ENCODE results near the gene TMEM45B. TPM values are rescaled to one million over a fixed set of nuclear protein-coding genes. Genes with fewer than 3 reads are reported as not detected.
"Not testable (repeated sequence)": the region's sequence is repeated elsewhere in the genome, so short reads cannot be mapped to it uniquely, and the experiment has no call there.

The TMEM45B gene
- total RNA-seq, 1 donor from 2014 or later: 0.37 TPM

GRCh38 chr11:129861702-129862522 lies 46.3 kb downstream of the TMEM45B start:
- peaks cover 4% of the 10 kb centered on the region for H3K9me3 Mint-ChIP-seq (ENCODE audit: unreplicated experiment)
- no peak overlapping the region for H3K27ac Mint-ChIP-seq (ENCODE audit: unreplicated experiment)
- TF ChIP-seq, protein P1, sequence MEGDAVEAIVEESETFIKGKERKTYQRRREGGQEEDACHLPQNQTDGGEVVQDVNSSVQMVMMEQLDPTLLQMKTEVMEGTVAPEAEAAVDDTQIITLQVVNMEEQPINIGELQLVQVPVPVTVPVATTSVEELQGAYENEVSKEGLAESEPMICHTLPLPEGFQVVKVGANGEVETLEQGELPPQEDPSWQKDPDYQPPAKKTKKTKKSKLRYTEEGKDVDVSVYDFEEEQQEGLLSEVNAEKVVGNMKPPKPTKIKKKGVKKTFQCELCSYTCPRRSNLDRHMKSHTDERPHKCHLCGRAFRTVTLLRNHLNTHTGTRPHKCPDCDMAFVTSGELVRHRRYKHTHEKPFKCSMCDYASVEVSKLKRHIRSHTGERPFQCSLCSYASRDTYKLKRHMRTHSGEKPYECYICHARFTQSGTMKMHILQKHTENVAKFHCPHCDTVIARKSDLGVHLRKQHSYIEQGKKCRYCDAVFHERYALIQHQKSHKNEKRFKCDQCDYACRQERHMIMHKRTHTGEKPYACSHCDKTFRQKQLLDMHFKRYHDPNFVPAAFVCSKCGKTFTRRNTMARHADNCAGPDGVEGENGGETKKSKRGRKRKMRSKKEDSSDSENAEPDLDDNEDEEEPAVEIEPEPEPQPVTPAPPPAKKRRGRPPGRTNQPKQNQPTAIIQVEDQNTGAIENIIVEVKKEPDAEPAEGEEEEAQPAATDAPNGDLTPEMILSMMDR (IDR thresholded peaks at IDR 0.05; ENCODE audit: partially characterized antibody, unreplicated experiment): no peak
- no peaks in the 10 kb centered on the region for H3K4me1 Mint-ChIP-seq (ENCODE audit: low read depth, unreplicated experiment)
- peaks cover 2% of the 10 kb centered on the region for H3K27me3 Mint-ChIP-seq (ENCODE audit: unreplicated experiment)
- no peak overlapping the region for H3K4me3 Mint-ChIP-seq (ENCODE audit: unreplicated experiment)
- H3K36me3 Mint-ChIP-seq (ENCODE audit: unreplicated experiment): no peaks in the 10 kb centered on the region
- no peak for DNase-seq

DNA sequence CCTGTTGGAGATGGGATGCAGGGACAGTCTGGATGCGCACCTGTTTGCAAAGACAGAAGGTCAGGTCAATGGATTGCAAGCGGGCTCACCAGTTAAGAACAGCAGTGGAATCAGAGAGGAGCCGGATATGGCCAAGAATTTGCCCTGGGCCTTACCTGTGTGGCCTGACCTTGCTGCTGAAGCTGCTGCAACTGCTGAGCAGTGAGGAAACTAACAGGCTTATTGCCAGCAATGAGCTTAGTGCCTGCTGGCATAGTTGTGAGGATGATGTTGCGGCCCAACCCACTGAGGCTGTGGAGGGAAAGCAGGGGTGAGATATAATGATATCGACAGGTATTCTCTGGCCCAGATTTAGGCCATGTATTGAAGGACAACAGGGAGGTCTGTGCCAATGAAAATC lies 49.2 kb downstream of the TMEM45B start:
- no peak overlapping the region for H3K4me3 Mint-ChIP-seq (ENCODE audit: unreplicated experiment)
- TF ChIP-seq, protein P1 (IDR thresholded peaks at IDR 0.05; ENCODE audit: partially characterized antibody, unreplicated experiment): no peak
- no peak overlapping the region for H3K27ac Mint-ChIP-seq (ENCODE audit: unreplicated experiment)
- no peaks in the 10 kb centered on the region for H3K4me1 Mint-ChIP-seq (ENCODE audit: low read depth, unreplicated experiment)
- peaks cover 2% of the 10 kb centered on the region for H3K27me3 Mint-ChIP-seq (ENCODE audit: unreplicated experiment)
- no peaks in the 10 kb centered on the region for H3K36me3 Mint-ChIP-seq (ENCODE audit: unreplicated experiment)
- no peak for DNase-seq
- H3K9me3 Mint-ChIP-seq (ENCODE audit: unreplicated experiment): peaks cover 4% of the 10 kb centered on the region

GRCh38 chr11:129865701-129866100 lies 50.1 kb downstream of the TMEM45B start:
- TF ChIP-seq, protein P1 (IDR thresholded peaks at IDR 0.05; ENCODE audit: partially characterized antibody, unreplicated experiment): no peak
- Mint-ChIP-seq H3K36me3 (ENCODE audit: unreplicated experiment) (no peaks in the 10 kb centered on the region), H3K27ac (ENCODE audit: unreplicated experiment) (no peak overlapping the region), H3K9me3 (ENCODE audit: unreplicated experiment) (peaks cover 4% of the 10 kb centered on the region), H3K4me1 (ENCODE audit: low read depth, unreplicated experiment) (no peaks in the 10 kb centered on the region), H3K4me3 (ENCODE audit: unreplicated experiment) (no peak overlapping the region), H3K27me3 (ENCODE audit: unreplicated experiment) (peaks cover 2% of the 10 kb centered on the region)
- no peak for DNase-seq

DNA sequence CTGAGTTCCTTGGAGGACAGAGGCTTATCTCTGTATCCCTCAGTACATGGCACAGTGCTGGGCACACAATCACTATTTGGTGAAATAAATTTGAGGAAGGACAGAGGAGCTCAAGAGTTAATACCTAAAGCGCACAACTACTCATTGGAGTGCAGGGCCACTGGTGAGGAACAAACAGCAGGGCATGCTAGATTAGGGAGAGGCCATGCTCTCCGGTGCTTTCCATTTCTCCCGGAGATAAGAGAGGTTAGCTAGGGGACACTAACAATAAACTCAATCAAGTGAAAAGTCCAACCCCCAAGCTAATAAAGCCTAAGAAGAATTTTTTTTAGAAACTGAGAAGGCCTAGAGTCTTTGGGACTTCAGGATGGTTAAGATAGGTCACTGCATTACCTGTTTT lies 50.7 kb downstream of the TMEM45B start:
- H3K4me1 Mint-ChIP-seq (ENCODE audit: low read depth, unreplicated experiment): no peaks in the 10 kb centered on the region
- no peak overlapping the region for H3K27ac Mint-ChIP-seq (ENCODE audit: unreplicated experiment)

GRCh38 chr11:129868626-129869025 lies 53.0 kb downstream of the TMEM45B start:
- H3K27ac Mint-ChIP-seq (ENCODE audit: unreplicated experiment); H3K4me3 Mint-ChIP-seq (ENCODE audit: unreplicated experiment); H3K4me1 Mint-ChIP-seq (ENCODE audit: low read depth, unreplicated experiment); DNase-seq; H3K27me3 Mint-ChIP-seq (ENCODE audit: unreplicated experiment); H3K9me3 Mint-ChIP-seq (ENCODE audit: unreplicated experiment); H3K36me3 Mint-ChIP-seq (ENCODE audit: unreplicated experiment): not testable (repeated sequence)

More for the DNA sequence above, 50.7 kb downstream of the TMEM45B start:
- no peak overlapping the region for H3K4me3 Mint-ChIP-seq (ENCODE audit: unreplicated experiment)
- TF ChIP-seq, protein P1 (IDR thresholded peaks at IDR 0.05; ENCODE audit: partially characterized antibody, unreplicated experiment): no peak
- peaks cover 2% of the 10 kb centered on the region for H3K27me3 Mint-ChIP-seq (ENCODE audit: unreplicated experiment)
- H3K9me3 Mint-ChIP-seq (ENCODE audit: unreplicated experiment): peaks cover 4% of the 10 kb centered on the region
- no peak for DNase-seq
- no peaks in the 10 kb centered on the region for H3K36me3 Mint-ChIP-seq (ENCODE audit: unreplicated experiment)

Data from glutamatergic neuron (in vitro differentiated cells).